Hematopoietic multipotent progenitor cell treated with erythropoietin and hydrocortisone succinate and interleukin-3 and kit ligand, for 8 days (in vitro differentiated cells): Measurements from ENCODE around the gene OPCML.

ENCODE experiments used
- DNase-seq: peaks from one replicate; pipeline ENCODE4 v3.0.0-alpha.2; 2015

Gene OPCML

DNA sequence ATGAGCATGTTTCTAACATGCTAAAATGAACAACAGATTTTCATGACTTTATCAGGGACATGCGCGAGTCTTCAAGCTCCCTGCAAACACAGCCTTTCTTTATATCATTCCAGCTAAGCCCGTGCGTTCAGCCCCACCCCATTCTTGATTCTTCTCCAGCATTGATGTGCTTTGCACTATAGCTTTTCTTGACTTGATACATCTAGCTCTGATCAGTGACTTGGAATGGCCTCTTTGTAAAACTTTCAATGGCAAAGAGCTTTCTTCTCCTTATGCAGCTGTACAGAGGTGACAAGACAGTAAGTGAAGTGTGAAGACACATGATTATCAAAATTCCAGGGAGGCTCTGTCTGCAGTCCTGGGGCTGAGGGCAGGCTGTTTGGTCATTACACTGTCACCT is 561.0 kb downstream of the OPCML start:
- DNase-seq: no peak

DNA sequence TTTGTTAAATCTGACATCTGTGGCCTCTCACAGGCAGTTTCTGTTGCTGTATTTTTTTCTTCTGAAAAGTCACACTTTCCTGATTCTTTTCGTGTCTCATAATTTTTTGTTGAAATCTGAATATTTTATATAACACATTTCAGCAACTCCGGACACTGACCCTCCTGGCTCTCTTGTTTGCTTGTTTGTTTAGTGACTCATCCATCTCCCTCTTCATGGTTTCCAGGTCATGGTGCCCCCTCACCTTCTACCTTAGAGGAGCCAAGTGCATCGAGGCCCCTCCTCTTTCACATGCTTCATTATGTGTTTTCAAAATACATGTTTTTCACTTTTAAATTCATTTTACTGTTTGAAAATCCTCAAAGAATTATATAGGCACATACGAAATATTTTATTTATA is 562.4 kb downstream of the OPCML start:
- no peak for DNase-seq

DNA sequence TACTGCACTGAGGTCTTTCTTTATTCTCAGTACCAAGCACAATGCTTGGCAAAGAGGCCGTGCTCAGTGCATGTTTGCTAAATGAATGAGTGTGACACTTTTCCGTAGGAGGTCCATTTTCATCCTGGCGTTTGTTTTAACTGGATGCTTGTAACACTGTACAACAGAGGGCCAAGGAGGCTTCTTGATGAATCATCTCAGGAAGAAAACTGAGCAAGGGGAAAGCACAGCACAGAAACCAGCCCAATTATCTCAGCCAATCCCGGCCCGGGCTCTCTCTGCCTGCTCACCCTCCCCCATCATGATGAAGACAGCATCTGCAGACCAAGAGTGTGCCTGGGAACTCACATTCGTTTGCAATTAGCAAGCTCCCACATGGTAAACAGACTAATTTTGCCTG is 570.3 kb downstream of the OPCML start:
- no peak for DNase-seq

DNA sequence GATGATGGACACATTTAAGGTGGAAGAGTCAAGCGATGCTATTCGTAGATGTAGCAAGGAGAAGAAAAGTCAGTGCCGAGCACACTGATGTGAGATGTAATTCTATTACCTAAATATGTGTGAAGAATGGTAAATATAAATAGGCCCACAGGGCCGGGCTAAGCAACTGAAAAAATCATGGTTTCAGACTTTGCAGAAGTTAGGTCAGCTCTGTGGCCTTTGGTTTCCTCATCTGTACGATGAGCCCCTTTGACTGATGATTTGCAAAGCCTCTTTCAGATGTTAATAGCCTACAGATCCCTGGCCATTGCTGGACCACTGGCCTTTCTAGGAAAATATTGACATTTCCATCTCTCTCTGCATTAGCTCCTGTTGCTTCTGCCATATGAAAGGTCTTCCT is 570.8 kb downstream of the OPCML start:
- no peak for DNase-seq

DNA sequence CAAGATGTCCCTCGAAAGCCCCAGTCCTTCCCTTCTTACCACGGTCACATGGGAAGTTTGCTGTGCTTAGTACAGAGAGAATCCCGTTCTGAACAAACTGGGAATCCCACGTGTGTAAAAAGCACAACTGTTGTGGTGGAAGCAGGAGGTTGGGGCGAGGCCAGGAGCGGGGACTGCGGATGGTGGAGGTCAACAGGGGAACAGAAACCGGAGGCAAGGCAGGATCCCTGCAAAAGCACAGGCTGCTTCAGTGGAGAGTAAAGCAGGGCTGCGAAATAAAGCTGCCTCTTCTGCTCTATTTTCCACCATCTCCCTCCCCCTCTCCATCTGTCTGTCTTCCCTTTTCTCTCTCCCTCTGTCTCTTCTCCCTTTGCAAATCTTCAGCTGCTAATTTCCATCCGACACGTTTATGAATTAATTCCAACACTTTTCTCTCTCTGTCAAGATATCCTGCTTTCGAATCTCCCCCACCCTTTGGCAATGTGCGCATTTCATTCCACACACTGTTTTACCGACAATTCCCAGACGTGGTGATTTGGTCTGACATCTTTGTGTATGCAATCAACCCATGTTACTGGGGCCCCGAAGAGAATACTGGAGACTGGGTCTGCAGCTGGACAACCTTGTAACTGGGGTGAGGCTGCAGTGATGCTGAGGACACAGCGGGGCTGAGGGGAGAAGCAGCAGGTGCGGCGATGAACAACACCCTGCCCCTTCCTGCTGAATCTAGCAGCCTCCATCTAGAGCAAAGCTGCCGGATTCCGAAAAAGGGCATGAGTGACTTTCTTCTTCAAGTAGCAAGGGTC is 571.8 kb downstream of the OPCML start:
- no peak for DNase-seq

DNA sequence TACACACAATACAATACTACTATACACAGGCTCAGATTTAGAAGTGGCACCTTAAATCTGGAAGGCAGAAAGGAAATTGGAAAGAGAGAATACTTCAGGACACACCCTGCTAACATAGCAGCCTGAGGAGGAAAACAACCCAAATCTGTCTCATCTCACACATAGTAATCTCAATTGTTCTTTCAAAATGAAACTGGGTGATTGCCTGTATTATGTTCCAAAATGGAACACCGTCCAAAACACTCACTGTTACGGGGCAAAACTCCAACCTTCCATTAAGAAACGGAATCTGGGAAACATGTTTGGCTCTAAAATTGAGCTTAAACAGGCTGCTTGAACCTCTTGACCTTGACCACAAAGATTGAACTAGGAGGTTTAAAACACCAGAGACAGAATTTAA is 572.6 kb downstream of the OPCML start:
- no peak for DNase-seq

DNA sequence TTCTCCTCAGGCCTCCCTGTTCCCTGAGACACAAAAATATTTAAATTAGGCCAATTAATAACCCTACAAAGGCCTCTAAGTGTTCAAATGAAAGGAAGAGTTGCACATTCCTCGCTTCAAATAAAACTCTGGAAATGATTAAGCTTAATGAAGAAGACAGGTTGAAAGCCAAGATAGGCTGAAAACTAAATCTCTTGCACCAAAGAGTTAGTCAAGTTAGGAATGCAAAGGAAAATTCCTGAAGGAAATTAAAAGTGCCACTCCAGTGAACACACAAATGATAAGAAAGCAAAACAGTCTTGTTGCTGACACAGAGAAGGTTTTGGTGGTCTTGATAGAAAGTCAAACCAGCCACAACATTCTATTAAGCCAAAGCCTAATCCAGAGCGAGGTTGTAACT is 574.4 kb downstream of the OPCML start:
- DNase-seq: no peak

DNA sequence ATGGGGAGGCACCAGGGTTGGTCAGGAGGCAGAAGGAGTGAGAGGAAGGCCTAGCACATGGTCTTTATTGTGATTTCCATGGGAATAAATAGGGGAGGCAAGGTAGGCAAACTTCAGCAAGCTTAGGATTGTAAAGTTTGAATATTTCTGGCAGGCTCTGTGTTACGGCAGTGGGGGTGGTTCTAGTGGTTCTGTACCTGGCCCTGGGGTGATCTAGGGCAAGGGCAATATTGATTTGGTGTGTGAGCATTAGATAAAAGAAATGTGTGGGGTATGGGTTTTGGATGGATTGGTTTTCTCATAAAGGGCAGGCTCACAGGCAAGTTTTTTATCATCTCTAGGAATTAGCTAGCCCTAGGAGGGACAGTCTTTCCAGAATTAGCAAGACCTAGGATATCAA is 584.0 kb downstream of the OPCML start:
- no peak for DNase-seq

DNA sequence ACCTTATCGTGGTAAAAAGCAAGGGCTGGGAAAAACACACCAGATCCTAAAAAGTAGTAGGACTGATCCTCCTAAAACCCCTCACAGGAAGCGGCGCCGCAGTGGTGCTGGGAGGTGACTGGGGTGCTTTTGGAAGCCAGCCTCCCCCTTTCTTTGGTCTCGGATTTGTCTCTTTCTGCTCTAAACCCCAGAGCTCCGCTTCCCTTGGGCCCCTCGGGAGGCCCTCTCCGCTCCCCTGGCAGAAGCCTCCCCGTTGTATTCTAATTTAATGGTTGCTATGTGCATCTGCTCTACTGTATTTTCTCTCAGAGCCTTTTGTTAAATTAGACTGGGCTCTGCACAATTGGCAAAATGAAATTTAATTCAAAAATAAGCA is 587.7 kb downstream of the OPCML start:
- no peak for DNase-seq

DNA sequence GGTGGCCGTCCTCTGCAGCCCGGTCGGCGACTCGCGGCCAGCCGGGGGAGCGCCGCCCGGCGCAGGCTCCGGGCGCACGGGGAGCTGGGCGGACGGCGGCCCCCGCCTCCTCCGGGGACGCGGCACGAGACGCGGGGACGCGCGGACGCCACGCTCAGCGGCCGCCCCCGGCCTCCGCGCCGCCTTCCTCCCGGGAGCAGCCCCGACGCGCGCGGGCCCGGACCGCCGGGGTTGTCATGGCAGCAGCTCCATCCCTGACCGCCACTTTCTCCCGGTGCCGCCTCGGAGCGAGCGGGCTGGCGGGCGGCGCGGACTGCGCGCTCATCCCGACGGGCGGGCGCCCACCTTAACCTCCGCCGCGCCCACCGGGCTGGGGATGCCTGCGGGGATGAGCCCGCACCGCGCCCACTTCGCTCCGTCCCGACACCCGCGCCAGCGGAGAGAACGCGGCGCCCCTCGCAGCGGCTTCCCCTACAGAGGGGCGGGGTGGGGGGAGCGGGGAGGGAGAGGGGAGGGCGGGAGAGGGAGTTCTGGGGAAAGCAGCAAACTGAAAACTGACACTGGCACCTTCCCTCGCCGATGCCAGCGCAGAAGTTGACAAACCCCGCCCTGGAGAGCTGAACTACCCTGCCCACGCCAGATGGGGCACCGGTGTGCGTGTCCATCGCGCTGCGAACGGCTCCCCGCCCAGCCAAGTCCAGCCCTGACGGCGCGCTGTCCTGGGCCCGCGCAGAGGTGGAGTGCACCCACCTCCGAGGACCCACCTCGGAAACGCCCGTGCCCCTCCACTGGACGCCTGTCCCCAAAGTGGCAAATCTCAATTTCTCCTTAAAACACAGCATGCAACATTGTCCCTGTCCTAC is 588.4 kb downstream of the OPCML start:
- DNase-seq: no peak

DNA sequence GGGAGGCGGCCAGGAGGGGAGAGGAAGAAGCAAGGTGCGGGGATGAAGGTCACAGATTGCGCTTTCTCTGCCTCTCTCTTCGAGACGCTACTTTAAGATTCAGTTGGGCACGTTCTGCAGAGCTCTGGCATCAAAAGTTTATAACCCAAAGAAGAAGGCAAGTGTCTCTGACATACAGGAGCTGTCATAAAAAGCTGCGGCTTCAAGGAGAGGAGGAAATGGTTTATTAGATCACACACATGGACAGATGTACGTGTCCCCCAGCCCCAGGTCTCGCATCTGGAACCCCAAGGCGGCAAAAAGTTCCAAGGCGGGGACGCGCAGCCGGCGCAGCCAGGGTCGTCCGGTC is 589.0 kb downstream of the OPCML start:
- no peak for DNase-seq

DNA sequence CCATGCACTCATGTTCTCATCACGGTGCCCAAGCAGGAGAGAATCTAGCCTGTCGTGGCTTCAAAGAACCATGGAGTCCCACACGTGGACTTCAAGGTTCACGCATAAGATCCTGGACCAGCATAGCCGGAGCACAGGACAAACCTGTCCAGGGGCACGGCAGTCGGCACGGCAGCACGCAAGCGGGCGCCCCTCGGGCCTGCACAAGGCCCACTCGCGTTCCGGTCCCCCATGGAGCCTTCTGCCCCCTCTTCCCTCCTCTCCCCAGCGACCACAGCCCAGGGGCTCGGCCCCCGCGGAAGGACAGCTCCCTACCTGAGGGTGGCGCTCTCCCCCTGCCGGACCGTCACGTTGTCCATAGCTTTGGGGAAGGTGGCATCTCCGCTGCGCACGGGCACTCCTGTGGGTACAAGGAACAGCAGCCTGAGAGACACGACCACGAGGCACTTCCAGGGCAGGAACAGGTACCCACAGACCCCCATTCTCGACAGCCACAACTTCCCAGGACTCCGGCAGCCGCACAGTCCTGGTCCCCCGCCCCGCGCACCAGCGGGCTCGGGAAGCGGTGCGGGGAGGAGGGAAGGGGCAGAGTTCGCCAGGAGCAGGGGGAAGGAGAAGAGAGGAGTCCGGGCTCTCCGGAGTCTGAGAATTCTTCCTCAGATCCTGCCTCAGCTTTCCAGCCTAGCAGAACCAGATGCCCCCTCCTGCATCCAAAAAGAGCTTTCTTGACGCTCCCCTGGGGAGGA is 589.5 kb downstream of the OPCML start:
- DNase-seq: no peak

DNA sequence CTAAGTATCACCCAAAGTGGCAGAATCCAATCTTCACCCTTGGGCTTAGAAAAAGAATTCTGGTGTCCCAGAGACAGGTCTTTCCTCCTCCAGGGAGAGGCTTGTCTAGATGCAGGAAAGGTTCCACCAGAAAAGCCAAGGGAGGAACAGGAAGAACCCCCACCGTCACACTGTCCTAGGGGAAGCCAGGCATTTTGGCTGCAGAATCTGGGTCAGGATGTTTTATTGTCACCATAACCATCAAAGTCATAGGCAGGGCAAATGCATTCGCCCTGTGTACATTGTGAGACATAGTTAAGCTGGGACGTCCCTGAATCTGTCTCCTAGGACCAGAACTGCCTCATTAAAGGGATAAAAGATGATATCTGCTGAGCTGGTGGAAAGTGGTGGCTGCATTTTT is 590.5 kb downstream of the OPCML start:
- no peak for DNase-seq

DNA sequence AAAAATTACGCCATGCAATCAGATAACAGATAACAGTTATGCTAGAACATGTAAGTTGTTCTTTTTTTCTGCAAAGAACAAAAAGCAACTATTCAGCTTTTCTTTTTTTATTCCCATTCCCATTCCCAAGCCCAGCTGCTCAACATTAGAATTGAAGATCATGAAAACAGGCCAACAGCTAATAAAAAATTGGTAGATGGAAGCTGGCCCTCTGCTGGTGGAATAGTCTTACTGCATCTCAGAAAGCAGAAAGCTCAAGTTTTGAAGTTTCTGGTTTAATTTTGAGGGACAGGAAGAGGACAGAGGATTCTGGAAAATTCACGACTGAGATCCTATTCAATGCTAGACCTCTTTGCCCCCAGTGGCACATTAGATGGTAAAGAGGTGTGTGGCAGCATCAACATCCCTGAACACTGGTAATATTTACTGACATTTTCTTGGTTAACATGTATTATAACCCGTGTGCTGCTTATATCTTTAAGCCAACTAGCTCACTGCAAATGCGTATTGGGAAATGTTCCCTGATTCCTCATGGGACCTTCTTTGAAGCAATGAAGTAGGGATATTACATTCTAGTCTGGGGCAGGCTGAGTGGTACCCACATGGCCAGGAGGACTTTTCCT is 591.2 kb downstream of the OPCML start:
- DNase-seq: peak; percentile 22

DNA sequence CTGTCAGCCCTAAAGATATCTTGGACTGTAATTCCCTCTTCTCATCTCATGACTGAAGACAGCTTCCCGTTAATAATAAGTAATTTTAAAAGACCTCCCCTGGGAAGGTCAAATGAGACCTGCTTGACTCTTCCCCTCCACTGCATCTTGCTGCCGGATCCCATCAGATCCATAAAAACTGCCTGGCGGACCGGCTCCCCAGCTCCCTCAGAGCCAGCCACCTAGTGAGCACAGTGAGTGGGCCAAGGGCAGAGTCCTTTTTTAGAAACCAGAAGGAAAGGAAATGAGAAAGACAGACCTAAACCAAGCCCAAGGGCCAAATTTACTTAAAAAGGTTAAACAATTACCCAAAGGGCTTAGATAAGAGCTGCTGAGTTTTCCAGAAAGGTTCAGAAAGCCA is 595.3 kb downstream of the OPCML start:
- DNase-seq: no peak

DNA sequence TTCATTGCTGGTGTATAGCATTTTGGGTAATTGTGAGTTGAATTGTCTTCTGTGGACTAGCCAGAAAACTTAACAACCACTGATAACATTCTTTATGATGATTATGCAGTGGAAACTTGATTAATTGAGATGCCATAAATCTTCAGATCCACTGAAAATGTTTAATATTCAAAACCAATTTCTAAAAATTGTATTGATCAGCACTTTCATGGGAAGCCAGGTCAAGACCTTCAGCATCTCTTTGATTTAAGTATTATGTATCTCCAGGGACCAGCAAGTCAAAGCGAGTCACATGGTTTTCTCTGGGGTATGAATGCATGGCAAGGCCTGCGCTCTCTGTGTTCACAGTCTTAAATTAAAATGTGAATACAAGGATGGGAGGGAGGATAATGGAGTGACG is 596.9 kb downstream of the OPCML start:
- no peak for DNase-seq

DNA sequence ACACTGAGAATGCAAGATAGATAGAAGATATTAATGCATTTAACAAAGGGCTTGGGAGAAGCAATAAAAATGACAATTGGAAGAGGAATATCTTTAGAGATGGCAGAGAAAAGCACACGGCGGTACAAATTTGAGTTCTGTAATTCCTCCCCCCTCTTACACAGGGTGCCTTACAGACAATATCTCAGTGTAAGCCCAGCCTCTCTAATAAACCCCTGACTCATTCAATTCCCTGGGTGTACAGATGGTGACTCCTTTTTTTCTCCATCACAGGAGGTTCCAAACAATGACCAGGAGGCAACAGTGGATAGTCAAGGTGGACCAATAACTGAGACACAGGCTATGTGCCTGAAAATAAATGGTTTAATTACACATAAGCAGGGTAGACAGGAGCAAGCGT is 598.6 kb downstream of the OPCML start:
- DNase-seq: no peak

DNA sequence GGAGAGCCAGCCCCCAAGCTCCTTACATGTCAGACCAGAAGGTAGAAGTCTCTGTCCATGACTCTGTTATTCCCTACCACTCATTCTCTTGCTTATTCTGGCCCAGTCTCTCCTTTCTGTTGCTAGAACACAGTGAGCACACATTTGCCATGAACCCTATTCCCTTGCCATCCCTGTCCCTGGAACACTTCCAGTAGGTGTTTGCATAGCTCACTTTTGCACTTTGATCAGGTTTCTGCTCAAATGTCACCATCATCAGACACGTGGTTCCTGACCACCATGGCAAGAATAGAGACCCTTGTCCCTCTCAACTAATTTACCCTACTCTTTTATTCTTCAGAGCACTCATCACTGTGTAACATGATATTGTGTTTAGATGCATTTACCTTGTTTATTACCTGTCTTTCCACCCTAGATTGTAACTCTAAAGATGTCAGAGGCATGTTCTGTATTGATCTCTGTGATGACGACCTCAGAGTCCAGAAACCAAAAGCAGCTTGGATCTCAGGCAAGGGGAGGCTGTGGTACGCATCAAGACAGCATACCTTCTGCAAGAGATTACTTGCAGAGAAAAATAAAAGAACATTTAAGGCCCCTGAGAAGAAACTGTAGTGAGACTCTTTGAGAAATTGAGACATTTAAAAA is 606.4 kb downstream of the OPCML start:
- no peak for DNase-seq

DNA sequence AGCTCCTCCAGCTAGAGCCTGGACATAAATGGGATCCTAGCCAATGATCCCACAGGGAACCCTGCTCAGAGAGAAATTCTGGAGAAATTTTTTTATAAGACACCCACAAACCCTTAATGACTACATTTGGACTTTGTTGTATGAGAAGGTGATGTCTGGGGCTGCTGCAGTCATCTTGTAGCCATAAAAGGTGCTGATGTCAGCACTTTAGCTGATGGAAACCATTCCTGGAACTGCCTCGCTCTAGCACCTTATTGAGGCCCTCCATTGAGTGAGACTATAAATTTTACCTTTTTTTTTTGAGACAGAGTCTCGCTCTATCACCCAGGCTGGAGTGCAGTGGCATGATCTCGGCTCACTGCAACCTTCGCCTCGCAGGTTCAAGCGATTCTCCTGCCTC is 610.7 kb downstream of the OPCML start:
- no peak for DNase-seq

DNA sequence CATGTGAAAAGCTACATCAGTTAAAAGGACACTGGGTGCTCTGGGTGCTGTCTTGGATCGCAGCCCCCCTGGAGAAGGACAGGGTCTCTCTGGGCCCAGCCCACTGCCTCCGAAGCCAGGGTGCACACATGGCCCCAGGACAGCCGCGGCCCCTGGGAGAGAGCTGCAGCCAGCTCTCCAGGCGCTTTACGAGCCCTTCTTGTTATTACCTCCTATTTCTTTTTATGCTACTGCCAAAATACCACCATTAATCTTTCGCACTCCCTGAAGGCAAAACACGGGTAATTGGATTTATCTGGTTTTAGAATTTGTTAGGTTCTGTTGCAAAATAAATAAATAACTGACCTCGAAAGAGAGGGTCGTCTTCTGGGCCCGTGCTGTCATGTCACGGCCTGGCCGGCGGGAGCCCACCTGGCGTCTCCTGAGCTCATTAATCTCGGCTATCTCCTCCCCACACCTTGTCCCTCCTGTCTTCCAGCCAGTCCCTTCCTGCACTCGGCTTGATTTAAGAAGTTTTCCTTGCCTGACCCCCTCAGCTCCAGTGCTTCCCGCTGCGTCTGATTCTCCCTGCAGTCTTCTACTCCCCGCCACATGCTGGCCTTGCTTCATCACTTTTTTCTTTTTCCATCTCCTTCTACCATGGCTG is 611.7 kb downstream of the OPCML start:
- DNase-seq: no peak

DNA sequence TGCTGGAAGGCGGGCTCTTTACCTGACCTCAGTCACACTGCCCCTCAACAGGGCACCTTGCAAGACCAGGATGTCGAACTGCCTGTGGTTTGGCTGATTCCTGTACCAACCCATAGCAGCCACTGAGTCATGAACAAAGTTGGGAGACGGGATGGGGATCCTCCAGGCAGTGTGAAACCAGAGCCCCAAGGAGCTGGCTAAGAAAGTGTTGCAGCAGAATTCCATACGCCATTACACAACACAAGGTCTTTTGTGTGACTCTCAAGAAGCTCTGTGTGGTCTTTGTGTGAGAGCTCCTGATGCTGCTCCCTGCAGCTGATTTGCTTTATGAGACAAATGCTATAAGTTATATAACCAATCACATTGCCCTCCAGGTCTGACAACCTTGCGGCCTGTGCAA is 617.7 kb downstream of the OPCML start:
- DNase-seq: no peak

DNA sequence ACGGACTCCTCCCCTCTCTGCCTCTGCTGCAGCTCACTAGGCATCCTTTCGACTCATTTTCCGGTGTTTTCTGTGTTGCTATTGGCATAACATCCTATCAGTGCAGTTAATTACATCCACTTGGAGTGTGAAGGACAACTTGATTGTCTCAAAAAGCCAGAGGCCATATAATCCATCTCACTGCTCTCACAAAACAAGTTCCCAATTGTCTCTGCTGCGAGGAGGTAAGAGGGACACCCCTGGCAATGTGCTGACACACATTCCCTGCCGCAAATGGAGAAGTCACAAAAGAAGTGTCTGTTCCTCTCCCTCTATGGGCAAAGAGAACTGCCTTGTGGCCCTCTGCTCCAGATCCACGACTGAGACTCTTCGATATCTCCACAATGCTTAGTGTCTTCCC is 618.4 kb downstream of the OPCML start:
- DNase-seq: no peak
